SIG-M5 treated with dmso at 0.1 percent for 504 hours (cell line): ENCODE measurements around the gene DOCK2.
"Not testable (repeated sequence)": the region's sequence is repeated elsewhere in the genome, so short reads cannot be mapped to it uniquely, and the experiment has no call there.

Experiments used
- DNase-seq: peaks from one replicate; lab custom pipeline; 2025; ENCODE audit not compliant: unreplicated experiment; lab: John Stamatoyannopoulos, UW

The DOCK2 gene

GRCh38 chr5:169781420-169782345 lies 144.6 kb downstream of the DOCK2 start:
- no peak for DNase-seq

GRCh38 chr5:169785771-169786618 lies 148.9 kb downstream of the DOCK2 start:
- no peak for DNase-seq

- DNase-seq, result peak; percentile 83
These were observed 151.1 kb downstream of the DOCK2 start for GRCh38 chr5:169788168-169788567.

GRCh38 chr5:169789417-169789940 lies 152.4 kb downstream of the DOCK2 start:
- no peak for DNase-seq

- no peak for DNase-seq
These were observed 154.2 kb downstream of the DOCK2 start for GRCh38 chr5:169791251-169791650.

- no peak for DNase-seq
These were observed 158.3 kb downstream of the DOCK2 start for GRCh38 chr5:169795338-169795737.

GRCh38 chr5:169796731-169797130 lies 159.7 kb downstream of the DOCK2 start:
- no peak for DNase-seq

- no peak for DNase-seq
These were observed 160.5 kb downstream of the DOCK2 start for GRCh38 chr5:169797577-169797976.

- DNase-seq, result no peak
These were observed 161.4 kb downstream of the DOCK2 start for GRCh38 chr5:169798438-169798837.

- no peak for DNase-seq
These were observed 162.0 kb downstream of the DOCK2 start for GRCh38 chr5:169798906-169799660.

- DNase-seq, result peak; percentile 88
These were observed 164.3 kb downstream of the DOCK2 start for GRCh38 chr5:169801324-169801777.

- DNase-seq, result no peak
These were observed 164.7 kb downstream of the DOCK2 start for GRCh38 chr5:169801781-169802180.

- peak; percentile 93 for DNase-seq
These were observed 166.3 kb downstream of the DOCK2 start for GRCh38 chr5:169803077-169803981.

GRCh38 chr5:169804861-169805260 lies 167.8 kb downstream of the DOCK2 start:
- DNase-seq, result no peak

GRCh38 chr5:169805527-169805934 lies 168.5 kb downstream of the DOCK2 start:
- no peak for DNase-seq

- no peak for DNase-seq
These were observed 169.0 kb downstream of the DOCK2 start for GRCh38 chr5:169805937-169806700.

GRCh38 chr5:169808118-169808581 lies 171.1 kb downstream of the DOCK2 start:
- DNase-seq, result no peak

GRCh38 chr5:169808880-169809279 lies 171.8 kb downstream of the DOCK2 start:
- DNase-seq, result not testable (repeated sequence)

- no peak for DNase-seq
These were observed 172.2 kb downstream of the DOCK2 start for GRCh38 chr5:169809281-169809680.
